Measurements from ENCODE around the gene ARMC9. TPM values are rescaled to one million over a fixed set of nuclear protein-coding genes. Genes with fewer than 3 reads are reported as not detected.

The ARMC9 gene, protein sequence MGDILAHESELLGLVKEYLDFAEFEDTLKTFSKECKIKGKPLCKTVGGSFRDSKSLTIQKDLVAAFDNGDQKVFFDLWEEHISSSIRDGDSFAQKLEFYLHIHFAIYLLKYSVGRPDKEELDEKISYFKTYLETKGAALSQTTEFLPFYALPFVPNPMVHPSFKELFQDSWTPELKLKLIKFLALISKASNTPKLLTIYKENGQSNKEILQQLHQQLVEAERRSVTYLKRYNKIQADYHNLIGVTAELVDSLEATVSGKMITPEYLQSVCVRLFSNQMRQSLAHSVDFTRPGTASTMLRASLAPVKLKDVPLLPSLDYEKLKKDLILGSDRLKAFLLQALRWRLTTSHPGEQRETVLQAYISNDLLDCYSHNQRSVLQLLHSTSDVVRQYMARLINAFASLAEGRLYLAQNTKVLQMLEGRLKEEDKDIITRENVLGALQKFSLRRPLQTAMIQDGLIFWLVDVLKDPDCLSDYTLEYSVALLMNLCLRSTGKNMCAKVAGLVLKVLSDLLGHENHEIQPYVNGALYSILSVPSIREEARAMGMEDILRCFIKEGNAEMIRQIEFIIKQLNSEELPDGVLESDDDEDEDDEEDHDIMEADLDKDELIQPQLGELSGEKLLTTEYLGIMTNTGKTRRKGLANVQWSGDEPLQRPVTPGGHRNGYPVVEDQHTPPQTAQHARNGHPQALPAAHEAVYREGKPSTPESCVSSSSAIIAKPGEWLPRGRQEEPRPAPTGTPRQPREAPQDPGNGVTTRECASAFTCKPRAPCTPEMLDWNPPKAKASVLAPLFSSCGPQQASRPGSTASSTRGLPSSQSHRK
- 81.9 and 105 TPM in 2 replicates for total RNA-seq

DNA sequence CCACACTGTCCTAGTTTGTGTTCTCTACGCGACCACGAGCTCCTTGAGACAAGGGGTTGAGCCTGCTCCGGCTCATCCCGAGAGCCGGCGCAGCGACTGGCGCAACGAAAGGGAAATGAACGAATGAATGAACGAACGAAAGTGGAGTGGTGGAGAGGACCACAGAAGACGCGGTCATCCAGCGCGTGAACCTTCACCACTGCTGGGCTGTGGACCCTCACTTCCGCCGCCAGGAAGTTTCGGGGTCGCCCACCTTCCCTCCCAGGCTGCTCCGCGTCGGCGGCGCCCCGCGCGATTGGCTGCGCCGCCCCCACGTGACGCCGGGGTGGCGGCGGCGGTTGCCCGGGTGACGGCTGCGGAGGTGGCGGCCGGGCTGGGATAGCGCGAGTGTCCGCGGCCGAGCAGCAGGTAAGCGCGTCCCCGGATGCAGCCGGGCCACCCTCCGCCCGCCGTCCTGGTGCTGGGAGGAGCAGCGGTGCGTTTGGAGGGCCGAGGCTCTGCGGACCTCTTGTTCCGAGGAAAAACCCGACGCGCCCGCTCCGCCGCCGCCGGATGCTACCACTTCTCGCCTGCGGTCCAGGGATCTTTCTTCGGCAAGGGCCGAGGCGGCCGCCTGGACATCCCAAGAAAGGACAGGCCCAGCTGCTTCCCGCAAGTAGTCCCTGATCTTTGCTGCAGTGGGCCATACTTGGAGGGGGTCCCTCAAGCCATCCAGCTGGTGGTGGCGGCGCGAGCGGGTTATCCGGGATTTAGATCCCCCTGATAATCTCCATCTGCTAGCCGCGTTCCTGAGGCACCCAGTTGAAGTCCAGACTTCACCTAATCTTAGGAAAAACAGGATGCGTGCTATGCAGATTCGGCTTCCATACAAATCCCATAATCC lies at the start of gene ARMC9:
Gene ARMC9, plus strand, starts transcription at position 341 of the 883 bp plus-strand sequence. CDS start 7,608 bp downstream, outside the sequence.

DNA sequence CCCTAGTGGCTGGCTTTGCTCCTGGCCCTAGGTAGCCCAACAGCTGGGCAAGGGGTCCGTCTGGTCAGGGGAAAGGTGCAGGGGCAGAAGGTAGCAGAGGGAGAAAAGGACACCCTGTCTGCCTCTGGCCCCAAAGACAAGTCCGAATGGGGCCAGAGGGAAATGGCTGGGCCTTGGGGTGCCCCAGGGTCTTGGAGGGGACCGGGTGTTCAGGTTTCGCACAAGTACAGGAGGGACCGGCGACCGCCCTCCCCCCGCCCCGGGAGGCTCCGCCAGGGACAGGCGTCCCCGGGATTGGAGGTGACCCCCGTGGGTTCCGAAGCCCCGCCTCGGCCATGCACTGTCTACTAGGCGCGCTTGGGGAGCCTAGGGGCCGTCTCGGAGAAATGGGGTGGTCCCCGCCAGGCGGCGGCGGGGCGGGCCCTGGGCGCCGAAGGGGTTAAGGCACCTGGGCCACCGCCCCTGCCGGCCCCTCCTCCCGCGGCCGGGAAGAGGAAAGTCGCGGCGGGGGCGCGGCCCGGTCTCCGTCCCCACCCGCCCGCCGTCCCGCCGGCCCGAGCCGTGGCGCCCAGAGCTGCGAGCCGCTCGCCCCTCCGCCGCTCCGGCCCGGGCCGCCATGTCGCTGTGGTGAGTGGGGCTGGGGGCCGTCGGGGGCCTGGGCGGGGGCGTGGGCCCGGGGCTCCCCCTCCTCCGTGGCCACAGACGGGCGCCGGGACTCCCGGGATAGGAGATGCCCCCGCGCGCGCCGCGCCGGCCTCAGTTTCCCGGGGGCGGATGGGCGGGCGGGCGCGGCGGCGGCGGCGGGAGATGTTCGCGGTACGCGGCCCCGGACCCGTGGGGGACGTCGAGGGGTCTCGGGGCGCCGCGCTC lies 197.0 kb downstream of the ARMC9 start, which contains the start of gene B3GNT7:
Gene B3GNT7, plus strand, starts transcription at position 523 of the 870 bp plus-strand sequence. Its CDS starts 94 bp downstream, at position 617.

Other genes starting within 250 kb of the ARMC9 start
- gene SPATA3, start 202.5 kb upstream of the ARMC9 start, total RNA-seq, result not detected in 2 replicates
- 0.17 TPM in 1 of 2 replicates, not detected in the other for gene C2orf72, start 161.1 kb upstream of the ARMC9 start, total RNA-seq
- 114 and 159 TPM in 2 replicates for gene PSMD1, start 141.8 kb upstream of the ARMC9 start, total RNA-seq
- gene HTR2B, start 73.6 kb upstream of the ARMC9 start, total RNA-seq, result 9.8 and 15.3 TPM in 2 replicates
- gene B3GNT7, start 197.1 kb downstream of the ARMC9 start, total RNA-seq, result 0.33 TPM in 1 of 2 replicates, not detected in the other

All from smooth muscle cell of trachea (primary cell).